ENCODE measurements around the gene RNF187.

RNF187 gene

GRCh38 chr1:228445843-228446650 is 41.1 kb upstream of the RNF187 start:
- no peak for TF ChIP-seq ESRRG (CRISPR knock-in tag; IDR thresholded peaks at IDR 0.05)
- TF ChIP-seq TSHZ2 (CRISPR knock-in tag; IDR thresholded peaks at IDR 0.05), result no peak
- no peak for TF ChIP-seq SNAI2 (CRISPR knock-in tag; IDR thresholded peaks at IDR 0.05)
- TF ChIP-seq ZFP30 (CRISPR knock-in tag; IDR thresholded peaks at IDR 0.05), result no peak
- TF ChIP-seq GLIS3 (CRISPR knock-in tag; IDR thresholded peaks at IDR 0.05), result no peak
- no peak for TF ChIP-seq TCF4 (CRISPR knock-in tag; IDR thresholded peaks at IDR 0.05; ENCODE audit: borderline replicate concordance)
- TF ChIP-seq PATZ1 (CRISPR knock-in tag; IDR thresholded peaks at IDR 0.05; ENCODE audit: borderline replicate concordance), result no peak
- TF ChIP-seq CREB5 (CRISPR knock-in tag; IDR thresholded peaks at IDR 0.05; ENCODE audit: low read depth), result no peak
- no peak for TF ChIP-seq ZC3H10 (CRISPR knock-in tag; IDR thresholded peaks at IDR 0.05)
- TF ChIP-seq BACH2 (CRISPR knock-in tag; IDR thresholded peaks at IDR 0.05; ENCODE audit: borderline replicate concordance), result no peak
- no peak for TF ChIP-seq OSR1 (CRISPR knock-in tag; IDR thresholded peaks at IDR 0.05)
- no peak for TF ChIP-seq ZNF70 (CRISPR knock-in tag; IDR thresholded peaks at IDR 0.05)
- no peak for TF ChIP-seq PPARA (CRISPR knock-in tag; IDR thresholded peaks at IDR 0.05; ENCODE audit: borderline replicate concordance)
- no peak for TF ChIP-seq RARB (CRISPR knock-in tag; IDR thresholded peaks at IDR 0.05)
- TF ChIP-seq ISL1 (CRISPR knock-in tag; IDR thresholded peaks at IDR 0.05), result no peak
- no peak for TF ChIP-seq TOX (CRISPR knock-in tag; IDR thresholded peaks at IDR 0.05; ENCODE audit: borderline replicate concordance)
- no peak for TF ChIP-seq POU6F1 (CRISPR knock-in tag; IDR thresholded peaks at IDR 0.05; ENCODE audit: borderline replicate concordance, low read depth)
- TF ChIP-seq ZFP3 (CRISPR knock-in tag; IDR thresholded peaks at IDR 0.05), result no peak
- TF ChIP-seq ZNF8 (CRISPR knock-in tag; IDR thresholded peaks at IDR 0.05), result no peak
- TF ChIP-seq ARNTL (CRISPR knock-in tag; IDR thresholded peaks at IDR 0.05; ENCODE audit: borderline replicate concordance, low read depth), result no peak
- ATAC-seq, result no peak

- TF ChIP-seq OSR1 (CRISPR knock-in tag; IDR thresholded peaks at IDR 0.05) (no peak), CSRNP3 (CRISPR knock-in tag; IDR thresholded peaks at IDR 0.05) (no peak)
- no peak for ATAC-seq
Observed at GRCh38 chr1:228446852-228447251, 40.3 kb upstream of the RNF187 start.

GRCh38 chr1:228448372-228448771 is 38.8 kb upstream of the RNF187 start:
- no peak for ATAC-seq
- TF ChIP-seq ZNF70 (CRISPR knock-in tag; IDR thresholded peaks at IDR 0.05) (no peak), SNAI2 (CRISPR knock-in tag; IDR thresholded peaks at IDR 0.05) (no peak), PATZ1 (CRISPR knock-in tag; IDR thresholded peaks at IDR 0.05; ENCODE audit: borderline replicate concordance) (no peak), POU6F1 (CRISPR knock-in tag; IDR thresholded peaks at IDR 0.05; ENCODE audit: borderline replicate concordance, low read depth) (no peak), TCF4 (CRISPR knock-in tag; IDR thresholded peaks at IDR 0.05; ENCODE audit: borderline replicate concordance) (no peak), PPARA (CRISPR knock-in tag; IDR thresholded peaks at IDR 0.05; ENCODE audit: borderline replicate concordance) (no peak), ZFP3 (CRISPR knock-in tag; IDR thresholded peaks at IDR 0.05) (no peak), TSHZ2 (CRISPR knock-in tag; IDR thresholded peaks at IDR 0.05) (no peak)

Measured in SK-N-SH treated with all-trans-retinoic acid at 6 μM for 48 hours (cell line).